Natural killer cell (primary cell): ENCODE results near the gene S100A13. TPM values are rescaled to one million over a fixed set of nuclear protein-coding genes. Genes with fewer than 3 reads are reported as not detected.

Experiments used
- ATAC-seq, 3 donors: fragments of 150-1000 bp in 2 of 3; fragments of 200-7000 bp in 1 of 3; cut with Tn5 transposase; 1 replicate in 1 of 3; 2 replicates in 2 of 3; pipeline ENCODE4 v1.10.0; 2021; ENCODE audit warnings: mild to moderate bottlenecking in 2 of 3, moderate library complexity in 2 of 3
- DNase-seq, 2 donors: peaks; one replicate each; pipeline versions ENCODE4 v3.0.0 to v3.0.0-alpha.2; 2013 to 2021; ENCODE audit warnings: mixed read lengths in 1 of 2
- H3K27ac ChIP-seq: one replicate; pipeline ENCODE4 v1.5.1; 2013; ENCODE audit warnings: mild to moderate bottlenecking, low read length
- H3K27me3 ChIP-seq: one replicate; pipeline ENCODE4 v1.6.1; 2013; ENCODE audit warnings: low read length; ENCODE audit not compliant: control insufficient read depth, insufficient read depth
- H3K36me3 ChIP-seq: one replicate; pipeline ENCODE4 v1.6.1; 2013; ENCODE audit warnings: low read length; ENCODE audit not compliant: control insufficient read depth, insufficient read depth
- H3K4me1 ChIP-seq: one replicate; pipeline ENCODE4 v1.6.1; 2013; ENCODE audit warnings: low read length; ENCODE audit not compliant: control insufficient read depth, insufficient read depth
- H3K4me3 ChIP-seq: one replicate; pipeline ENCODE4 v1.5.1; 2013; ENCODE audit warnings: low read length
- H3K9me3 ChIP-seq: one replicate; pipeline ENCODE4 v1.6.1; 2013; ENCODE audit warnings: low read length; ENCODE audit not compliant: control insufficient read depth, insufficient read depth
- H3K27ac Mint-ChIP-seq, 2 donors: one replicate each; pipeline ENCODE4 v1.8.0; 2022; ENCODE audit warnings: mild to moderate bottlenecking in 2 of 2, mixed read lengths in 2 of 2, moderate library complexity in 1 of 2
- H3K27me3 Mint-ChIP-seq, 2 donors: one replicate each; pipeline ENCODE4 v1.8.0; 2022; ENCODE audit warnings: low read depth in 2 of 2, mixed read lengths in 2 of 2
- H3K36me3 Mint-ChIP-seq: one replicate; pipeline ENCODE4 v1.8.0; 2022; ENCODE audit warnings: mixed read lengths
- H3K4me1 Mint-ChIP-seq, 2 donors: one replicate each; pipeline ENCODE4 v1.8.0; 2022; ENCODE audit warnings: mixed read lengths in 2 of 2
- H3K4me3 Mint-ChIP-seq: one replicate; pipeline ENCODE4 v1.8.0; 2022; ENCODE audit warnings: mild to moderate bottlenecking, moderate library complexity, mixed read lengths
- H3K9me3 Mint-ChIP-seq, 2 donors: one replicate each; pipeline ENCODE4 v1.8.0; 2022; ENCODE audit warnings: mixed read lengths in 2 of 2
- CTCF ChIP-seq: fragments of 200-600 bp; IDR thresholded peaks from one replicate; pipeline ENCODE4 v1.8.0; 2022; ENCODE audit warnings: antibody characterized with exemption
- WGBS: methylation state at CpG from one replicate; pipeline ENCODE4 v1.1.7; 2013; ENCODE audit warnings: missing lambda C conversion rate; ENCODE audit not compliant: insufficient coverage; 5-methylcytosine and 5-hydroxymethylcytosine counted together
- intact Hi-C: fragments of 100-400 bp; cut with micrococcal nuclease; formaldehyde crosslinking; loops from one replicate; pipeline ENCODE4 v1.14.2; 2022
- total RNA-seq, 4 donors: library from RNA; stranded (reverse); fragments of 120-200 nt in 1 of 4; gene quantifications; one replicate each; pipeline versions ENCODE4 v1.2.3 to v1.2.4, GENCODE V29; 2013 to 2022

S100A13 gene
- total RNA-seq, 3 donors from 2014 or later (not counting 1 experiment from before 2014, with no cell fraction given): 4.0 to 5.8 (median 4.1) TPM

- WGBS: 71% methylated on average over 4 of the region's 5 CpGs
- peaks cover 35% of the 10 kb centered on the region for H3K36me3 Mint-ChIP-seq
- no peaks in the 10 kb centered on the region for H3K27me3 Mint-ChIP-seq
Measured at GRCh38 chr1:153646672-153647345, 19.5 kb upstream of the S100A13 start.

GRCh38 chr1:153643816-153644215, 16.5 kb upstream of the S100A13 start:
- DNase-seq (no peak), ATAC-seq (no peak)
- H3K27me3 ChIP-seq: no peaks in the 10 kb centered on the region
- no peak for TF ChIP-seq CTCF
- Mint-ChIP-seq H3K4me1 (peaks cover 53 to 60% of the 10 kb centered on the region in 2 donors), H3K27me3 (no peaks in the 10 kb centered on the region), H3K4me3 (no peak overlapping the region), H3K27ac (peak overlapping the region; percentile 75 to 82), H3K9me3 (no peaks in the 10 kb centered on the region), H3K36me3 (peaks cover 44% of the 10 kb centered on the region)
- H3K9me3 ChIP-seq: no peaks in the 10 kb centered on the region
- H3K36me3 ChIP-seq: peaks cover 73% of the 10 kb centered on the region
- H3K4me1 ChIP-seq: peaks cover 15% of the 10 kb centered on the region
- H3K27ac ChIP-seq: no peak overlapping the region
- intact Hi-C loops: no loop called here
- H3K4me3 ChIP-seq: no peak overlapping the region

More at GRCh38 chr1:153646672-153647345, 19.5 kb upstream of the S100A13 start:
- Histone ChIP-seq H3K27me3 (no peaks in the 10 kb centered on the region), H3K27ac (no peak overlapping the region), H3K36me3 (peaks cover 44% of the 10 kb centered on the region), H3K9me3 (no peaks in the 10 kb centered on the region), H3K4me3 (no peak overlapping the region), H3K4me1 (peaks cover 15% of the 10 kb centered on the region)
- intact Hi-C loops: no loop called here
- H3K9me3 Mint-ChIP-seq: no peaks in the 10 kb centered on the region
- H3K27ac Mint-ChIP-seq: peak overlapping the region; percentile 82
- DNase-seq (no peak), ATAC-seq (peak in 1 of 3 donors; percentile 38)
- no peak for TF ChIP-seq CTCF
- H3K4me1 Mint-ChIP-seq: peaks cover 46 to 64% of the 10 kb centered on the region in 2 donors
- H3K4me3 Mint-ChIP-seq: peak overlapping the region; percentile 46

- ATAC-seq: no peak
- intact Hi-C loops: no loop called here
- Histone ChIP-seq H3K9me3 (no peaks in the 10 kb centered on the region), H3K4me3 (no peak overlapping the region), H3K27me3 (no peaks in the 10 kb centered on the region), H3K36me3 (peaks cover 80% of the 10 kb centered on the region), H3K27ac (no peak overlapping the region), H3K4me1 (peaks cover 15% of the 10 kb centered on the region)
- 97% methylated on average over 8 of the region's 11 CpGs for WGBS
- DNase-seq: no peak
- Mint-ChIP-seq H3K36me3 (peaks cover 46% of the 10 kb centered on the region), H3K4me3 (no peak overlapping the region), H3K4me1 (peaks cover 53 to 60% of the 10 kb centered on the region in 2 donors), H3K27me3 (no peaks in the 10 kb centered on the region), H3K27ac (peak overlapping the region; percentile 75 to 82), H3K9me3 (no peaks in the 10 kb centered on the region)
- TF ChIP-seq CTCF: no peak
Measured at GRCh38 chr1:153643100-153643499, 15.8 kb upstream of the S100A13 start.

GRCh38 chr1:153642161-153642560, 14.9 kb upstream of the S100A13 start:
- no peak for ATAC-seq
- H3K36me3 ChIP-seq: peaks cover 88% of the 10 kb centered on the region
- no peak overlapping the region for H3K27ac ChIP-seq
- intact Hi-C loops: no loop called here
- WGBS: 97% methylated on average over 10 of the region's 11 CpGs
- Mint-ChIP-seq H3K27ac (peak overlapping the region in 1 of 2 donors; percentile 57), H3K9me3 (no peaks in the 10 kb centered on the region), H3K36me3 (peaks cover 52% of the 10 kb centered on the region), H3K27me3 (no peaks in the 10 kb centered on the region), H3K4me3 (no peak overlapping the region), H3K4me1 (peaks cover 46 to 57% of the 10 kb centered on the region in 2 donors)
- H3K4me3 ChIP-seq: no peak overlapping the region
- no peaks in the 10 kb centered on the region for H3K9me3 ChIP-seq
- no peaks in the 10 kb centered on the region for H3K27me3 ChIP-seq
- H3K4me1 ChIP-seq: peaks cover 11% of the 10 kb centered on the region
- no peak for DNase-seq
- TF ChIP-seq CTCF: no peak
